RCC 7860 (cell line): ENCODE measurements around the gene PRKAA1.
A peak's percentile ranks its signal among the peaks of the same experiment; 100 is the strongest.
"Not testable (repeated sequence)": the region's sequence is repeated elsewhere in the genome, so short reads cannot be mapped to it uniquely, and the experiment has no call there.

Experiments
- DNase-seq: peaks from one replicate; pipeline ENCODE4 v3.0.0-alpha.2; 2015; ENCODE audit warnings: low spot score
- FAIRE-seq: peaks from 2 replicates; lab custom pipeline; 2012; peaks lifted over from hg19 to GRCh38; lab: Jason Lieb, UNC

The PRKAA1 gene

GRCh38 chr5:40826489-40827187, 28.5 kb upstream of the PRKAA1 start:
- no peak for FAIRE-seq
- no peak for DNase-seq

GRCh38 chr5:40825461-40826043, 27.4 kb upstream of the PRKAA1 start:
- DNase-seq, FAIRE-seq: not testable (repeated sequence)

- FAIRE-seq: no peak
- DNase-seq: no peak
Measured at GRCh38 chr5:40823459-40823858, 25.3 kb upstream of the PRKAA1 start.

GRCh38 chr5:40813698-40814281, 15.6 kb upstream of the PRKAA1 start:
- DNase-seq (no peak), FAIRE-seq (no peak)

GRCh38 chr5:40812125-40812524, 14.0 kb upstream of the PRKAA1 start:
- FAIRE-seq: no peak
- no peak for DNase-seq

- DNase-seq (no peak), FAIRE-seq (no peak)
Measured at GRCh38 chr5:40801771-40802562, 3.8 kb upstream of the PRKAA1 start.

GRCh38 chr5:40799258-40799657, 1.1 kb upstream of the PRKAA1 start:
- no peak for FAIRE-seq
- DNase-seq: no peak

- FAIRE-seq: peak; percentile 53
- DNase-seq: peak; percentile 46
Measured at GRCh38 chr5:40798801-40799210, 632 bp upstream of the PRKAA1 start.

- FAIRE-seq (no peak), DNase-seq (peak; percentile 77)
Measured at GRCh38 chr5:40797273-40798011, 732 bp downstream of the PRKAA1 start.

- FAIRE-seq (no peak), DNase-seq (no peak)
Measured at GRCh38 chr5:40796487-40796889, 1.7 kb downstream of the PRKAA1 start.

GRCh38 chr5:40794877-40795276, 3.3 kb downstream of the PRKAA1 start:
- FAIRE-seq, DNase-seq: not testable (repeated sequence)

- not testable (repeated sequence) for FAIRE-seq
Measured at GRCh38 chr5:40794340-40794739, 3.8 kb downstream of the PRKAA1 start.

GRCh38 chr5:40792691-40793090, 5.5 kb downstream of the PRKAA1 start:
- DNase-seq, FAIRE-seq: not testable (repeated sequence)

More at GRCh38 chr5:40794340-40794739, 3.8 kb downstream of the PRKAA1 start:
- DNase-seq: not testable (repeated sequence)

- FAIRE-seq (no peak), DNase-seq (no peak)
Measured at GRCh38 chr5:40791715-40792139, 6.4 kb downstream of the PRKAA1 start.

- FAIRE-seq (peak; percentile 2), DNase-seq (no peak)
Measured at GRCh38 chr5:40790947-40791593, 7.1 kb downstream of the PRKAA1 start.

- not testable (repeated sequence) for DNase-seq, FAIRE-seq
Measured at GRCh38 chr5:40788941-40789340, 9.2 kb downstream of the PRKAA1 start.

- FAIRE-seq: no peak
- DNase-seq: no peak
Measured at GRCh38 chr5:40787986-40788385, 10.2 kb downstream of the PRKAA1 start.

GRCh38 chr5:40786664-40787063, 11.5 kb downstream of the PRKAA1 start:
- not testable (repeated sequence) for DNase-seq, FAIRE-seq

GRCh38 chr5:40784916-40785315, 13.3 kb downstream of the PRKAA1 start:
- DNase-seq (no peak), FAIRE-seq (peak; percentile 56)
